SU-DHL-6 (cell line): ENCODE measurements around the gene NMT1.

ENCODE experiments used
- EZH2phosphoT487 ChIP-seq: fragments of 200-600 bp; sonication (generic), shearing (Covaris generic); conservative IDR thresholded peaks from 2 replicates; pipeline ENCODE4 v1.6.1; 2018; ENCODE audit warnings: mild to moderate bottlenecking, antibody characterized with exemption, low read length, moderate library complexity, mixed read lengths
- TF ChIP-seq, protein P1 (sequence below): fragments of 200-600 bp; sonication (generic); IDR thresholded peaks from one replicate; pipeline ENCODE4 v1.5.1; 2017; ENCODE audit warnings: antibody characterized with exemption, mild to moderate bottlenecking, low read length, moderate library complexity; ENCODE audit not compliant: insufficient read depth, poor library complexity, severe bottlenecking

DNA sequence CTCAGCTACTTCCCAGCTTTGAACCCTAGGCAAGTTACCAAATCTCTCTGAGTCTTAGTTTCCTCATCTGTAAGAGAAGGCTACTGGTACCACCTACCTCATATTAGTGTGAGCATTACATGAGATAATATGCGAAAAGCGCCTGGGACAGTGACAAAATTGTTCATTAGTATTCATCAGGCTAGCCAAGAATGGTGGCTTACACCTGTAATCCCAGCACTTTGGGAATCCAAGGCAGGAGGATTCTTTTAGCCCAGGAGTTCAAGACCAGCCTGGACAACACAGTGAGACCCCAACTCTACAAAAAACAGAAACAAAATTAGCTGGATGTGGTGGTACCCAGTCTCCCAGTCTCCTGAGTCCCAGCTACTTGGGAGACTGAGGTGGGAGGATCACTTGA is 67.9 kb downstream of the NMT1 start:
- TF ChIP-seq, protein P1, sequence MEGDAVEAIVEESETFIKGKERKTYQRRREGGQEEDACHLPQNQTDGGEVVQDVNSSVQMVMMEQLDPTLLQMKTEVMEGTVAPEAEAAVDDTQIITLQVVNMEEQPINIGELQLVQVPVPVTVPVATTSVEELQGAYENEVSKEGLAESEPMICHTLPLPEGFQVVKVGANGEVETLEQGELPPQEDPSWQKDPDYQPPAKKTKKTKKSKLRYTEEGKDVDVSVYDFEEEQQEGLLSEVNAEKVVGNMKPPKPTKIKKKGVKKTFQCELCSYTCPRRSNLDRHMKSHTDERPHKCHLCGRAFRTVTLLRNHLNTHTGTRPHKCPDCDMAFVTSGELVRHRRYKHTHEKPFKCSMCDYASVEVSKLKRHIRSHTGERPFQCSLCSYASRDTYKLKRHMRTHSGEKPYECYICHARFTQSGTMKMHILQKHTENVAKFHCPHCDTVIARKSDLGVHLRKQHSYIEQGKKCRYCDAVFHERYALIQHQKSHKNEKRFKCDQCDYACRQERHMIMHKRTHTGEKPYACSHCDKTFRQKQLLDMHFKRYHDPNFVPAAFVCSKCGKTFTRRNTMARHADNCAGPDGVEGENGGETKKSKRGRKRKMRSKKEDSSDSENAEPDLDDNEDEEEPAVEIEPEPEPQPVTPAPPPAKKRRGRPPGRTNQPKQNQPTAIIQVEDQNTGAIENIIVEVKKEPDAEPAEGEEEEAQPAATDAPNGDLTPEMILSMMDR, result no peak
- TF ChIP-seq EZH2phosphoT487, result no peak
